Stimulated activated CD4-positive, alpha-beta T cell treated with anti-CD3 and anti-CD28 coated beads, Interleukin-2, amount 100 ng/mL, for 48 hours (primary cell): Measurements from ENCODE around the gene CFAP77.

Source experiments
- DNase-seq, 2 donors: peaks; one replicate each; pipeline ENCODE4 v3.0.0-alpha.2; 2020

Gene CFAP77

GRCh38 chr9:132457504-132458236 lies 47.7 kb downstream of the CFAP77 start:
- no peak for DNase-seq

DNA sequence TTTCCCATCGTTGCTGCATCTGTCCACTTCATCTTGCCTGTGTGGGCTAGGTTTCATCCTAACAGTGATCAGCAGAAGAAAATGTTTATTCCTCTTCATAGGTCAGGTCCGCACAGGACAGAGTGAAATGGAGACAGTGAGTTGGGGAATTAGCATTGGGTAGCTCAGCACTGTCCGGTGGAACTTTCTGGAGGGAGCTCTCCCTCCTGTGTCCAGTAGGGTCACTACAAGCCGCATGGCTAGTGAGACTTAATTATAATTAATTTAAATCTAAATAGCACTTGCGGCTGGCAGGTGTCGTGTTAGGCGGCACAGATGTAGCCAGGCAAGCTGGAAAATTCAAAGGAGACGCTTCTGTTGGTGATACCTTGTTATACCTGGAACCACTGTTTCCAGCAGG lies 48.4 kb downstream of the CFAP77 start:
- DNase-seq = no peak

GRCh38 chr9:132459661-132460060 lies 49.6 kb downstream of the CFAP77 start:
- no peak for DNase-seq

GRCh38 chr9:132460240-132460639 lies 50.2 kb downstream of the CFAP77 start:
- DNase-seq = no peak

- DNase-seq = no peak
Observed at GRCh38 chr9:132461281-132461896, 51.4 kb downstream of the CFAP77 start.

GRCh38 chr9:132461971-132462370 lies 52.0 kb downstream of the CFAP77 start:
- DNase-seq = no peak

GRCh38 chr9:132464547-132464946 lies 54.5 kb downstream of the CFAP77 start:
- no peak for DNase-seq

- no peak for DNase-seq
Observed at GRCh38 chr9:132465131-132465635, 55.2 kb downstream of the CFAP77 start.

DNA sequence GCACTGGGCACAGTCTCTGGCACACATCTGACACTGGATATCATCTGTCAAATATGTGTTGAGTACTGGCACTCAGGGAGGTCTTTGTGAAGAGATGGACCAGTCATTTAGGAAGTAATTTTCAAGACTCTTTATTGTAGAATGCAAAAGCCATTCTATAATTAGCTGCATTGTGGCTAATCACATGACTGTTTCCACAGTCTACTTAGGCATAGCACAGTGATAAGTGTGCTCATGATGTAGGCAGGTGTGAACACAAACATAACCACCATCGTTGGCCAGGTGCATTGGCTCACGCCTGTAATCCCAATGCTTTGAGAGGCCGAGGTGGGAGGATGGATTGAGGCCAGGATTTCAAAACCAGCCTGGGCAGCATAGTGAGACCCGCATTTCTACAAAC lies 62.2 kb downstream of the CFAP77 start:
- DNase-seq = no peak

GRCh38 chr9:132472599-132472998 lies 62.6 kb downstream of the CFAP77 start:
- no peak for DNase-seq

DNA sequence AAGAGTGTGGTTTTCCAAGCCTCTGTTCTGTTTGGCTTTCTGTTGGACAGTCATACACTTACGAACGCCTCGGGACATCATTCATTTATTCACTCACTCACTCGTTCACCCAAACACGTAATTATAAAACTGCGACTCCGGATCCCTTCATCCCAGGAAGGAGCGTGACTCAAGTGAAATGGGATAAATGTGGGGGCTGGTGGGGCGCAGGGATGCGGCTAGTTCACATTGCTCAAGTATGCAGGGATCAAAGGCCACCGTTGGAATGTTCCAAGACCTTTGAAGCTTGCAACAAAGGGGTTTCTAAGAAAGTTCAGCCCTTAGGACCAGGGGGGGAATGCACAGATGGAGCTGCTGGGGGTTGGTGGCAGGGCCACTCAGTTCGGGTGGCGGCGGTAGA lies 64.2 kb downstream of the CFAP77 start:
- DNase-seq = no peak

DNA sequence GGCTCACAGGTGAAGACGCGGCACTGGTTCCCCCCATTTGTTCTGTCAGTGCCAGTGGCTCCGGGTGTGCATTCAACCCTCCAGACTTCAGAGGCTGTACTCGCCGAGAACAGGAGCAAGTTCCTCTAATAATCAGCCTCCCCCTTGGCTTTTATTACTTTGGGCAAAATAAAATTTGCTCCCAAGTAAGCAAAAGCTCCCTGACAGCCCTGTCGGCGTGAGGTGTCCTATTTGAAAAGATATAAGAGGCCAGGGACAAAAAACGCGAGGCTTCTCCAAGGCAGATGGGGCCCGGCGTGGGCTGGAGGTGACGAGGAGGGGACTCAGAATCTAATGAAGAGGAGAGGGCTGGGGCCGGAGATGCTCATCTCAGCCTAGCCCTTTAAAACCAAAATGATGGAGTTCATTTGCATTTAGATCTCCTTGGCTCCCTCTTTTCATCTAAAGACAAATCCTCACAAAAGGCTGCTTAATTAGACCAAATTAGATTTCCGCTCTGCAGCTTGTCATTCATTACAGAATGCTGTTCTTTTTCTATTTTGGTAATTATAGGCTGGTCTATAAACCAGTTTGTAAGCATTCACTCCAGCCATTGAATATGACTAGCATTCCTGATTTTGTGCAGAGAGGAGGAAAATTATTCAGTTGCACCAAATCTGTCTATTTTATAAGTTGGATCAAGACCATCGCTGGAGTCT lies 68.5 kb downstream of the CFAP77 start:
- DNase-seq = no peak

- DNase-seq = no peak
Observed at GRCh38 chr9:132479733-132480132, 69.7 kb downstream of the CFAP77 start.

- DNase-seq = no peak
Observed at GRCh38 chr9:132481053-132481849, 71.2 kb downstream of the CFAP77 start.

GRCh38 chr9:132482196-132482813 lies 72.3 kb downstream of the CFAP77 start:
- no peak for DNase-seq

DNA sequence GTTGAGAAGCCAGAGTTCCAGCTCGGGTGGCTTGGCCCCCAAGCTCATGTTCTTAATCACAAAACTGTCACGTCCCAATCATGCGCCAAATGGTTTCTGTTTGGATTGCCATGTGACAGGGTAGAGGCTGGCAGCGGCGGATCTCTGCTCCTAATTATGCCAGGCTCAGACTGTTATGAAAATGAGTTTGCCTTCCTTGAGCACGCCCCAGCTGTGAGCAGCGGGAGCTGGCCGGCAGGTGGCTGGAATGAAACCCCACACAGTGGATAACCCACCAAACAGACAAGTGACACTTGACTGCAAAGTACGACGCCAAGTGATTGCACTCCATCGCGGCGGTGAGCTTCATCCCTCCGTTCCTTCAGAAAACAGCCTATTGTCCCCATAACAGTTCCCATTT lies 75.4 kb downstream of the CFAP77 start:
- no peak for DNase-seq

DNA sequence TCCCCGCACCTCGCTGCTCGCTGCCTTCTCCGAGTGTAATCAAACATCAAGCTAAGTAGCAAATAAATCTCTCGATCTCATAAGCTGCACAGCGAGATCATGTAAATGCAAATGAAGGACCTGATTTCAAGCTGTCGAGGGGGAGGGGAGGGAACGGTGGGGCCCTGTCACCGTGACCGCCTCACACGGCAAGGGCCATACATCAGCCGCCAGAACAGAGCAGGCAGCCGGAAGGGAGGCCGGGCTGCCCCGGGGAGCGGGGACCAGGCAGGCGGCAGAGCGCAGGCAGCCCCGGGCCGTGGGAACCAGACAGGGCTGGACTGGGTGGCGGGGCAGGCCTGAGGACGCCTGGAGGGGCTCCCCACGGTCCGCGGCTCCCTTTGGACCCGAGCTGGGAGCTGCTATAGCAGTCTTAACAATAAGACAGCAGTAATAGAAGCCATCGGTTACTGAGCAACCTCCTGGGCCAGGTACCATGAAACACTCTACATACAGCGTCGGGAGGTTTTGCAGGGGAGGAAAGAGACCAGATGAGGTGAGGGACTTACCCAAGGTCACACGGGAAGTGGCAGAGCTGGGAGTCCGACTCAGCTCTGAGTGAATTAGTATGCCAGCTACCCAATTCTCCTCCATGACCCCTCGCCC lies 76.8 kb downstream of the CFAP77 start:
- DNase-seq = peak; percentile 22 to 29

DNA sequence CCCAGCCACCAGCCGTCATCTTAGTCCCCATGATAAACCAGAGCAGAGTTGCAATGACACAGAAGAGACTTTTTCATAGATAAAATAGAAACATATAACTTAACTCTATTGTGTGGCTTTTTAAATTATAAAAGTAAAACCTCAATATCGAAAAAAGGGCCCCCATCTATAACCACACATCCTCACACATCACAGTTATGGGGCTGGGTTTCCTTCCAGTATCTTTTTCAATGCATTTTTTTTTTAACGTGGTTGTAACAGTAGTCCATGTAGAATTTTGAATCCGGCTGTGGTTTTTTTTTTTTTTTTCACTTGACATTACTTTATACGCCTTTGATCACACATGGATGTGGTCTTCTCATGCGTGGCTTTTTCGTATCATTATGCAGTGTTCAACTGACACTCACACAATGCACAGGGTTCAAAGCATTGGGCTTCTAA lies 77.4 kb downstream of the CFAP77 start:
- no peak for DNase-seq

DNA sequence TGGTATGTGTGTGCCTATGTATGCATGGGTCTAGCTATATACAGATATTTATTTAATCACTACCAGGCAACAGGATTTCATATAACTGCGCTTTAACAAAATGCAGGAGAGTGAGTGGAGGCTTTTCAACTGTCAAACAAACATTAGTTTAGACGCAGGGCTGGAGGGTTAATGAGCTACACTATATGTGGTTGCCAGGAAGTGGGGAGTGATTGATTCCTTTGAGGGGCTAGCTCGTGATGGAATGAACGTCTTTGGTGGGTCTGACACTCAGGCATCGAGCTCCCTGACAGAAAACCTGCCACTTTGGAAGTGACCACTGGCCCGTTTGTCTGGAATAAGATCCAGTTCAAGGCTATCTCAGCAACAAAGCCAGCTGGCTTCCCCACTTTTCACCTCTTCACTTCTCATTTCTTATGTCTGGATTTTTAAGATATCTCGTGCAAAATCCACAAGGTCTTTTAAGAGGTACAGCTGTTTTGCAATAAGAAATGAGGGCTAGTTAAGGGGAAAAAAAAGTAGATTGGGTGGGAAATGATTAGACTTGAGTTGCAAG lies 78.0 kb downstream of the CFAP77 start:
- no peak for DNase-seq

DNA sequence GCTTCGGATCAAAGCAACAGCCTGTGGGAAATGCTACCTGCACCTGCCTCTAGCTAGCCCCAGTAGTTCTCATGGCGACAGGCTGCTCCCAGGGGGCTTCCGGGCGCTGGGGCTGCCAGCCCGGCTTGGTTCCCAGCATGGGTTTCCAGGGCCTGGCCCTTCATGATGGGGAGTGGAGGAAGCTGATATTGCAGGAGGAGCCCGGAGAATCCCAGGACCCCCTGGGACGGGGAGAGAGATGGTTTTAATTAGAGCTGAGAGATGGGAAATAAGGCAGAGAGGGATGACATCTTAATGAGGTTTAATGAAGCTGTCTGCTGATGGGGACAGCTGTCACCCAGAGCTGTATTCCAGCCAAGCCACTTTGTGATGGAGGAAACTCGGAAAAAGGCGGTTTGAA lies 78.6 kb downstream of the CFAP77 start:
- no peak for DNase-seq

DNA sequence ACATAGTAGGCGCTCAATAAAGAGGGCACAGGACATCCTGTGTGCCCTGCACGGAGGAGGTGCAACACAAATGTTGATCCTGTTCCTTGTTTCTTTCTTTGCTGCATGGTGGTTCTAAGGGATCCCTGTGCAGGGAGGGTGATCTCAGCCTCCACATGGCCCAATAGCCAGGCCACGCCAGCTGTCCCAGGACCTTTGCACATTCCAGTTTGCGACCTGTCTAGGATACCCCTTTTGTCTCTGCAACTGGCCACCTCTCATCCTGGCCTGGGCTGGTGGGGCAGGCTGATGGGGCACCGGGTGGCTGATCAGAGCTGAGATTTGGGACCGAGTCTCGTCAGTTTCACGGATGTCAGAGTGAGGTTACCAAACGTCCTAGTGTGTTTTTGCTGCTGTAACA lies 79.5 kb downstream of the CFAP77 start:
- no peak for DNase-seq

GRCh38 chr9:132494857-132495256 lies 84.8 kb downstream of the CFAP77 start:
- no peak for DNase-seq
